Measurements from ENCODE around the gene ADSL. TPM values are rescaled to one million over a fixed set of nuclear protein-coding genes. Genes with fewer than 3 reads are reported as not detected.

ADSL gene
- total and polyA plus RNA-seq, 4 donors, result 19.4 to 54.5 (median 39.8) TPM

GRCh38 chr22:40387746-40388145 is 41.4 kb downstream of the ADSL start:
- Histone ChIP-seq H3K27ac (ENCODE audit: low read depth in 1 of 2, low read length in 2 of 2) (no peak overlapping the region), H3K36me3 (ENCODE audit: control insufficient read depth in 4 of 4, insufficient read depth in 3 of 4, low read depth in 1 of 4, low read length in 3 of 4) (no peaks in the 10 kb centered on the region), H3K9me3 (ENCODE audit: control insufficient read depth in 4 of 4, low read length in 3 of 4) (no peaks in the 10 kb centered on the region), H3K9ac (ENCODE audit: low read depth in 1 of 2, low read length in 2 of 2) (no peak overlapping the region), H3K4me3 (ENCODE audit: low read depth in 1 of 3, low read length in 3 of 3) (no peak overlapping the region), H3K4me1 (ENCODE audit: control insufficient read depth in 4 of 4, insufficient read depth in 4 of 4, low read length in 3 of 4) (no peaks in the 10 kb centered on the region), H3K27me3 (ENCODE audit: control insufficient read depth in 4 of 4, insufficient read depth in 4 of 4, low read length in 3 of 4) (no peaks in the 10 kb centered on the region)
- 59% methylated on average over 5 of the region's 5 CpGs for WGBS
- DNase-seq (ENCODE audit: low spot score), result no peak
- TF ChIP-seq ZBTB33 (IDR thresholded peaks at IDR 0.05), result no peak
- TF ChIP-seq REST (IDR thresholded peaks at IDR 0.05), result no peak
- TF ChIP-seq GABPA (IDR thresholded peaks at IDR 0.05 in 1 of 2, conservative IDR thresholded peaks at IDR 0.05 in 1 of 2), result no peak
- TF ChIP-seq TAF1 (conservative IDR thresholded peaks at IDR 0.05), result no peak
- no peak for TF ChIP-seq ATF3 (IDR thresholded peaks at IDR 0.05)

GRCh38 chr22:40388231-40388630 is 41.9 kb downstream of the ADSL start:
- Histone ChIP-seq H3K27ac (ENCODE audit: low read depth in 1 of 2, low read length in 2 of 2) (no peak overlapping the region), H3K36me3 (ENCODE audit: control insufficient read depth in 4 of 4, insufficient read depth in 3 of 4, low read depth in 1 of 4, low read length in 3 of 4) (no peaks in the 10 kb centered on the region), H3K9me3 (ENCODE audit: control insufficient read depth in 4 of 4, low read length in 3 of 4) (no peaks in the 10 kb centered on the region), H3K9ac (ENCODE audit: low read depth in 1 of 2, low read length in 2 of 2) (no peak overlapping the region), H3K4me1 (ENCODE audit: control insufficient read depth in 4 of 4, insufficient read depth in 4 of 4, low read length in 3 of 4) (no peaks in the 10 kb centered on the region), H3K27me3 (ENCODE audit: control insufficient read depth in 4 of 4, insufficient read depth in 4 of 4, low read length in 3 of 4) (no peaks in the 10 kb centered on the region), H3K4me3 (ENCODE audit: low read depth in 1 of 3, low read length in 3 of 3) (no peak overlapping the region)
- DNase-seq (ENCODE audit: low spot score), result no peak
- TF ChIP-seq ZBTB33 (IDR thresholded peaks at IDR 0.05), result no peak
- TF ChIP-seq ATF3 (IDR thresholded peaks at IDR 0.05), result no peak
- TF ChIP-seq NR2F2 (IDR thresholded peaks at IDR 0.05), result no peak
- TF ChIP-seq JUND (IDR thresholded peaks at IDR 0.05), result no peak
- WGBS, result 81% methylated on average over 4 of the region's 4 CpGs

GRCh38 chr22:40391417-40391816 is 45.1 kb downstream of the ADSL start:
- H3K4me3 ChIP-seq (ENCODE audit: low read depth in 1 of 3, low read length in 3 of 3), result no peak overlapping the region
- H3K27ac ChIP-seq (ENCODE audit: low read depth in 1 of 2, low read length in 2 of 2), result no peak overlapping the region
- H3K27me3 ChIP-seq (ENCODE audit: control insufficient read depth in 4 of 4, insufficient read depth in 4 of 4, low read length in 3 of 4), result no peaks in the 10 kb centered on the region
- WGBS, result 93% methylated on average over 2 of the region's 2 CpGs
- no peak for DNase-seq (ENCODE audit: low spot score)
- H3K36me3 ChIP-seq (ENCODE audit: control insufficient read depth in 4 of 4, insufficient read depth in 3 of 4, low read depth in 1 of 4, low read length in 3 of 4), result no peaks in the 10 kb centered on the region
- no peaks in the 10 kb centered on the region for H3K9me3 ChIP-seq (ENCODE audit: control insufficient read depth in 4 of 4, low read length in 3 of 4)
- H3K4me1 ChIP-seq (ENCODE audit: control insufficient read depth in 4 of 4, insufficient read depth in 4 of 4, low read length in 3 of 4), result no peaks in the 10 kb centered on the region
- H3K9ac ChIP-seq (ENCODE audit: low read depth in 1 of 2, low read length in 2 of 2), result no peak overlapping the region
- TF ChIP-seq HNF4A (conservative IDR thresholded peaks at IDR 0.05), result no peak
- no peak for TF ChIP-seq TAF1 (conservative IDR thresholded peaks at IDR 0.05)
- no peak for TF ChIP-seq RAD21 (IDR thresholded peaks at IDR 0.05)
- TF ChIP-seq FOXA1 (IDR thresholded peaks at IDR 0.05), result no peak
- TF ChIP-seq CTCF (IDR thresholded peaks at IDR 0.05; ENCODE audit: low read depth, low read length, missing input control), result no peak
- TF ChIP-seq SP1 (IDR thresholded peaks at IDR 0.05), result no peak
- TF ChIP-seq FOXA2 (IDR thresholded peaks at IDR 0.05), result no peak
- TF ChIP-seq YY1 (IDR thresholded peaks at IDR 0.05), result no peak
- no peak for TF ChIP-seq RXRA (IDR thresholded peaks at IDR 0.05)
- no peak for TF ChIP-seq NR2F2 (IDR thresholded peaks at IDR 0.05)
- no peak for TF ChIP-seq MAX (IDR thresholded peaks at IDR 0.05)
- no peak for TF ChIP-seq HNF4G (IDR thresholded peaks at IDR 0.05)
- no peak for TF ChIP-seq ATF3 (IDR thresholded peaks at IDR 0.05)

Measured in liver (tissue), 9 donors.